ENCODE data around the gene CDC42EP5. TPM values are rescaled to one million over a fixed set of nuclear protein-coding genes. Genes with fewer than 3 reads are reported as not detected.

The CDC42EP5 gene
- total RNA-seq, 2 donors from 2014 or later: 444 to 601 TPM

- peak; percentile 37 for DNase-seq
- Histone ChIP-seq H3K4me3 (no peak overlapping the region), H3K9ac (ENCODE audit: low read depth in 2 of 2, low read length in 2 of 2) (no peak overlapping the region), H3K36me3 (no peaks in the 10 kb centered on the region), H3K27ac (no peak overlapping the region), H3K27me3 (no peaks in the 10 kb centered on the region), H3K9me3 (no peaks in the 10 kb centered on the region), H3K4me1 (no peaks in the 10 kb centered on the region)
- TF ChIP-seq CTCF (IDR thresholded peaks at IDR 0.05): peak; percentile 34
- intact Hi-C loops (cut with DNase I): loop anchor here (5.0 kb wide), 1 partner anchor 196 kb away; no protein-coding TSS in a partner anchor
Measured at GRCh38 chr19:54481326-54481930, 8.3 kb upstream of the CDC42EP5 start.

- H3K27ac ChIP-seq: no peak overlapping the region
- H3K36me3 ChIP-seq: no peaks in the 10 kb centered on the region
- intact Hi-C loops (cut with DNase I): loop anchor here (5.0 kb wide), 1 partner anchor 197 kb away; no protein-coding TSS in a partner anchor
- no peaks in the 10 kb centered on the region for H3K9me3 ChIP-seq
- DNase-seq: no peak
- H3K4me1 ChIP-seq: no peaks in the 10 kb centered on the region
- no peak overlapping the region for H3K9ac ChIP-seq (ENCODE audit: low read depth in 2 of 2, low read length in 2 of 2)
- no peak overlapping the region for H3K4me3 ChIP-seq
- TF ChIP-seq CTCF (IDR thresholded peaks at IDR 0.05): no peak
- no peaks in the 10 kb centered on the region for H3K27me3 ChIP-seq
Measured at GRCh38 chr19:54480051-54480450, 7.0 kb upstream of the CDC42EP5 start.

GRCh38 chr19:54478677-54479266, 5.7 kb upstream of the CDC42EP5 start:
- Histone ChIP-seq H3K4me1 (no peaks in the 10 kb centered on the region), H3K27me3 (no peaks in the 10 kb centered on the region), H3K36me3 (no peaks in the 10 kb centered on the region), H3K4me3 (no peak overlapping the region), H3K9me3 (no peaks in the 10 kb centered on the region), H3K27ac (no peak overlapping the region), H3K9ac (ENCODE audit: low read depth in 2 of 2, low read length in 2 of 2) (no peak overlapping the region)
- TF ChIP-seq CTCF (IDR thresholded peaks at IDR 0.05): peak; percentile 53
- intact Hi-C loops (cut with DNase I): no loop called here
- no peak for DNase-seq

- Histone ChIP-seq H3K4me3 (no peak overlapping the region), H3K4me1 (no peaks in the 10 kb centered on the region), H3K27me3 (no peaks in the 10 kb centered on the region), H3K9me3 (no peaks in the 10 kb centered on the region), H3K27ac (no peak overlapping the region), H3K9ac (ENCODE audit: low read depth in 2 of 2, low read length in 2 of 2) (no peak overlapping the region), H3K36me3 (no peaks in the 10 kb centered on the region)
- DNase-seq: peak; percentile 47
- TF ChIP-seq CTCF (IDR thresholded peaks at IDR 0.05): peak; percentile 17
- intact Hi-C loops (cut with DNase I): no loop called here
Measured at GRCh38 chr19:54477650-54478049, 4.6 kb upstream of the CDC42EP5 start.

- no peak for TF ChIP-seq CTCF (IDR thresholded peaks at IDR 0.05)
- no peak overlapping the region for H3K9ac ChIP-seq (ENCODE audit: low read depth in 2 of 2, low read length in 2 of 2)
- no peaks in the 10 kb centered on the region for H3K4me1 ChIP-seq
- no peaks in the 10 kb centered on the region for H3K36me3 ChIP-seq
- no peak overlapping the region for H3K4me3 ChIP-seq
- H3K27me3 ChIP-seq: no peaks in the 10 kb centered on the region
- no peaks in the 10 kb centered on the region for H3K9me3 ChIP-seq
- intact Hi-C loops (cut with DNase I): no loop called here
- no peak for DNase-seq
- H3K27ac ChIP-seq: no peak overlapping the region
Measured at GRCh38 chr19:54475706-54476105, 2.6 kb upstream of the CDC42EP5 start.
